NCI-H774 (cell line): ENCODE measurements around the gene PANX2.
"Not testable (repeated sequence)": the region's sequence is repeated elsewhere in the genome, so short reads cannot be mapped to it uniquely, and the experiment has no call there.

Experiments
- DNase-seq: peaks from one replicate; lab custom pipeline; 2025; lab: John Stamatoyannopoulos, UW

PANX2 gene

DNA sequence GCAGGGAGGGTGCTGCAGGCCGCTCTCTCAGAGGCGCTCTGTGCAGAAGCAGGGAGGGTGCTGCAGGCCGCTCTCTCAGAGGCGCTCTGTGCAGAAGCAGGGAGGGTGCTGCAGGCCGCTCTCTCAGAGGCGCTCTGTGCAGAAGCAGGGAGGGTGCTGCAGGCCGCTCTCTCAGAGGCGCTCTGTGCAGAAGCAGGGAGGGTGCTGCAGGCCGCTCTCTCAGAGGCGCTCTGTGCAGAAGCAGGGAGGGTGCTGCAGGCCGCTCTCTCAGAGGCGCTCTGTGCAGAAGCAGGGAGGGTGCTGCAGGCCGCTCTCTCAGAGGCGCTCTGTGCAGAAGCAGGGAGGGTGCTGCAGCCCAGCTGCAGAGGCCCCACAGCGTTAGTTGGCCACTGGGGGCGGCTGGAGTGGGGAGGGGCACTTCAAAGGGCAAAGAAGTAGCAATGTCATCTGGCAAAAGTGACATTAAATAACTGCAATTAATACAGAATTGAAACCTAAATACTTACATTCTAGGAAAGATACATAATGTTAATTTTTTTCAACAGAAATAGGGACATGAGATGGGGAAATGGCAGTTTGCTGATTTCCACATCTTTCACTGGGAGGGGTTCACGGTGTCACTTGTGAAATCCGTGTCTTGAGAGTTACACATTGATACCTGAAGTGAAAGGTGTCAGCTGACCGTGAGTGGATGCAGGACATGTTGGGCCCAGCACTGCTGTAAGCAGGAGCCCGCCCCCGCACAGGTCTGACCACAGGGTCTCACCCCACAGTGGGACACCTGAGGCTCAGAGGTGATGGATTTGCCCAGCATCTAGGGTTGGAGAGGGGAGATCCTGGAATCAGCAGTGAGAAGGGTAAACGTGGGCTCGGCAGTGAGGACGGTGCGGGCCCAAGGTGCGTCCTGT is 23.0 kb upstream of the PANX2 start:
- DNase-seq: not testable (repeated sequence)

DNA sequence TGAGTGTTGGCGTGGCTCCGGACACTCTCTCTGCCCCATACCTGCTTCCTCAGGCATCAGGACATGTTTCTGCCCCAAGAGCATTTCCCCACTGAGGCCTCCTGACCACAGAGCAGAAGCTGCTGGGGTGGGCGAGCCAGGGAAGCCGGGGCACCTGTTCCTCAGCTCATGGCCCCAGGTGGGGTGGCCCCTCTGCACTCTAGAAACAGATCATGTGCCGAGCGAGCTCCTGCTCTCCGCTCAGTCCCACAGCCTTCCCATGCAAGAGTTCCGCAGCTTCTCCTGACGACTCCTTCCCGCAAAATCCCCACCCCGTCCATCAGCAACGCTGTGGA is 22.4 kb upstream of the PANX2 start:
- DNase-seq: no peak

DNA sequence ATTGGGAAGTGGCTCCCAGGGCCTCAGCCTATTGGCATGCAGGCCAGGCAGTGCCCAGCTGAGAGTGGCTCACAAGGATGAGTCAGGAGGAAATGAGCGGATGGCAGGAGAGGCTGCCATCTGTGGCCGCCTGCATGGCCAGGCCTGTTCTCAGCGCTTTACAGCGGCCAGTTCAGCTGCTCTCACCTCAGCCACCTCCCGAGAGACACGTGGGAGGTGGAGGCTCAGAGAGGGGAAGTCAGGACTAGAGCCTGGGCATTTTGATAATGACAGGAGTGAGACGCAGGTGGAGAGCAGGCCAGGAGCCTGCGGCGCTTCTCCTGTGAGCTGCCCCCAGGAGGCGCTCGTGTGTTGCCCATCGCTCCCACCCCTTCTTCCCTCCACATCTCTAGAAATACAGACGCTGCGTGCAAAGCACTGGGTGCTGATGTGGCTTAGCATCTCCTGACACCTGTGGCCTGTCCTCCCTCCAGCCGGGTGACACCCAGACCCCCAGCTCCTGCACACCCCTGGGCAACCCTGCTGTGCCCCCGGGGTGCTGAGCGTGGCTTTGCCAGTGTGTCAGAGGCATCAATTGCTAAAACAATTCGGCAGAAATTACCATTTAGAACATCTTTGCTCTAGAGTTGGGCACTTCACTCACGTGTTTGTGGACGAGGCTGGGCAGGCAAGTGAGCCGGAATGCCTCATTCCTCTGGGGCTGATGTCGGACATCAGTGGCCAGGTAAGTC is 21.4 kb upstream of the PANX2 start:
- DNase-seq: no peak

DNA sequence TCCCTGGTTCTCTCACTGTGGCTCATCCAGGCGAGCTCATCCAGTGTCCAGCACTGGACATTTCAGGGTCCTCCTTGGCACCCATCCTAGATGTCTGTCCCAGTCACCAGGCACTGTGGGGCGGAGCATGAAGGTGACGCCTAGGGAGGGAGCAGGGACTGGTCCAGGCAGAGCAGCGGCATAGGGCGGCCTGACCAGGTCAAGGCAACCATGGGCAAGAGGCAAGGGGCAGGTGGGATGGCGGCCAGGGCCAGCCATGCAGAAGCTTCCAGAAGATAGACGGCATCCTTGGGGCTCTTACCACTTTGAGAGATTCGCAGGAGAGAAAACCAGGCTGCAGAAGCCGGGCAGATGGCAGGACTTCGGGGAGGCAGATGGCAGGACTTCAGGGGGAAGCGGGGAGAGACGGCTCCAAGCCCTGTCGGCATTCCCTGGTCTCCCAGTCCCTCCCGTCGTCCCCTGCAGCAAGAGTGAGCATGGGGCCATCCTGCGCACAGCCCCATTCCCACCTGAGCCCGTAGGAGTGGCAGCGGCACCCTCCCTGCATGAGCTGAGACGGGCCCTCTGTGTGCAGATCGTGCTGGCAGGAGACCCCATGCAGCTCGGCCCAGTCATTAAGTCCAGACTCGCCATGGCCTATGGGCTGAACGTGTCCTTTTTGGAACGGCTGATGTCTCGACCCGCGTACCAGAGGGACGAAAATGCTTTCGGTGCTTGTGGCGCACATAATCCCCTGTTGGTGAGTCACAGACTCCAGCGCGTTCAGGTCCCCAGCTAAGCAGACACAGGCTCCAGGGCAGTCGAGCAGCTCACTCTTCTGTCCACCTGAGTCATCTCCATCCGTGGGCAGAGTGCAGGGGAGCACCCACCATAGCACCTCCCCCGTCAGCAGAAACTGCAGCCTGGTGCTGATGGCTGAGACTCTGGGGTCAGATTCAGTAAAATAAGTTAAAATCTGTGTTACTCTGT is 20.1 kb upstream of the PANX2 start:
- no peak for DNase-seq

DNA sequence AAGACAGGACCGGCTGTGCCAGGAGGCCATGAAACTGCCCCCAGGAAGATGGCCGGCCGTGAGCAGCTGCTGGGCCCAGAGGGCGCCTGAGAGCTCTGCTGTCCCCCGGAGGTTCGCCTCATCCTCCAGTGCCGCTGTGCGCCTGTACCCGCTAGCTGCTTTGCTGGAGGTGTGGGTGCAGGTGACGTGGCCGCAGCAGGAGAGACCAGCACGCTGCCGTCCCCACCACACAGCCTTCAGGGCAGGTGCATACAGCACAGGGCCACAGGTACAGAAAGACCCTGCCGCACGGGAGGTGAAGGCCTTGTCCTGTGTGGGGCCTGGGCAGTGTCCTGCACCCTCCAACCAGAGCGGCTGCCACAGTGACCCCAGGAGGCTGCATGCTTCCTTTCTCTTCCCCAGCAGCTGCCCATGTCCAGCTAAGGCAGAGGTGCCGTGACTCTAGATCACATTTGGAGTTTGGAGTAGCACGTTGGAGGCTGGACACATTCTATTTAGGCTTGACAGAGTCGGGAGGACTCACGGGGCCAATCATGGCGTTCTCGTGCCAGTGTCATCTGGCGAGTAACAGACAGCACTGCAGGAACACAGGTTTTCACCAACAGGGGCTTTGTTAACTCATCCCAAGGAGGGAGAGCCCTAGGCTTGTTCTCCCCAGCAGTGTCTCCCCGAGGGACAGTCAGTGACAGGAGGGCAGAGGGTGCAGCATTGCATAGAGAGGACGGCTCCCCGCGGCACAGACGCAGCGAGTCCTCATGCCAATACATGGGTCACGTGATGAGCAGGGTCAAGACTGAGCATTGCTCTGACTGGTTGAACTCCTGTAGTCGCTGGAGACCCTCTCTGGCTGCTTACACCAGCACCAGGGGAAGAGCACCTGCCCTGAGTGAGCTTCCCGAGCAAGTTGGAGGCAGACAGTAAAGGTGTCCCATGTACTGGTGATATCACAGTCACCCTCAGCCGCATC is 18.7 kb upstream of the PANX2 start:
- no peak for DNase-seq

DNA sequence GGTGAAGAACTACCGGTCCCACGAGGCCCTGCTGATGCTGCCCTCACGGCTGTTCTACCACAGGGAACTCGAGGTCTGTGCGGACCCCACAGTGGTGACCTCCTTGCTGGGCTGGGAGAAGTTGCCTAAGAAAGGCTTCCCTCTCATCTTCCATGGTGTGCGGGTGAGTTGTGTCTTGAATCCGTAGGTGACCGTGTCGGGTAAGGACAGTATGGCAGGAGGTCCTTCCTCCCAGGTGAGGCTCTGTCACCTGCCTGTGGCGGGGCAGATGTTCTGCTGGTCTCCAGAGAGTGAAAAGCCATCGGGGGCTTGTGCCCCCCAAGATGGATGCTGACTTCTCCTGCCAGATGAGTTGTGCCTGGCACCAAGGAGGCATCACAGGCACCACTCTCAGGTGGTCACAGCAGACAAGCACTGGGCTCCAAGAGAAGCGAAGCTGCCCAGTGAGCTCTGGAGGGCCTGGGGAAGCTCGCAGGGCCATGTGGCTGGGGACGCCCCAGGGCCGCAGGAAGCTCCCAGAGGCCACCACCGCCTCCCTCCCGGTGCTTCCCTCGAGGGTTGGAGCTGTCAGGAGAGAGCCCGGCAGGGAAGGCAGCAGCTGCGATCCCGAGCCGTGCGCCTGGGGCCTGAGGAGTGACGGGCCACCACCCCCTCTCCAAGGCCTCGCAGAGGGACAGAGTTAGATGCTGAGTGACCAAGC is 17.3 kb upstream of the PANX2 start:
- DNase-seq: no peak

DNA sequence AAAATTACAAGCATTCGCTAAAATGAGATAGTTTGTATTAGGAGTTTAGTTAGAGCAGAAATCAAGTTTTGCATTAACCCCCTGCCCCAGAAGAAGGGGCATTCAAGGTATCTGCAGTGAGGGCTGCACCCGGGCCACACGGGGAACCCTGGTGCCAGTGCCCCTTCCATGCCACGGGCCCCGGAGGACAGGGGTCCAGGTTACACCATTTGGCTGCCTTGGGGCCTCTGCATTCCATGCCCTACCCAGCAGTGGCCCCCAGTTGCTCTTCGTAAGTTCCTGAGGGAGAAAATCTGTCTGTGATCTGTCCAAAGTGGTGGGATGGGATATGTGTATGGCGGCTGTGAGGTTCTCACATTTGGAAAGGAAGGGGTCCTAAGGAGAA is 16.8 kb upstream of the PANX2 start:
- no peak for DNase-seq

DNA sequence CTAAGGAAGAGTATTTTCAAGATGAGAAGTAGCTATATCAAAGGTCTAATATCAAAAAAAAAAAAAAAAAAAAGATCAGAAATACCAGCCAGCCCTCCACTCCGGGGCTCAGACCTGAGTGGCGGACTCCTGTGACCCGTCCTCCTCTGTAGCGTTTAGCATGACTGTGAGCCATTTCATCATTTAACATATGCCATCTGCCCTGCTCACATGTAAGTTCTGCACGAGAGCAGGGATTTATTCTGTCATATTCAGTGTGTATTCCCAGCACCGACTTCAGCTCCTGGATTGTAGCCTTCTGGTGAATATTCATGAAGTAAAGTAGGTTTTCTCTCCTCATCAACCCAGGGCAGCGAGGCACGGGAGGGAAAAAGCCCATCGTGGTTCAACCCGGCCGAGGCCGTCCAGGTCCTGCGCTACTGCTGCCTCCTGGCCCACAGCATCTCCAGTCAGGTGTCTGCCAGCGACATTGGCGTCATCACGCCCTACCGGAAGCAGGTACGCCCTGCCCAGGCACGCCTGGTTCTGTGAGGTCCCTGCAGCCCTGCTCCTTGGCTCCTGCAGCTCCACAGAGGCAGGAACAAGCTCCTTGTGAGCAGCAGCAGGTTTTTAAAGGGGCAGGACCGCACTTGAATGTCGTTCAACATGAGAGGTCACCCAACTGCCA is 12.7 kb upstream of the PANX2 start:
- DNase-seq: no peak

DNA sequence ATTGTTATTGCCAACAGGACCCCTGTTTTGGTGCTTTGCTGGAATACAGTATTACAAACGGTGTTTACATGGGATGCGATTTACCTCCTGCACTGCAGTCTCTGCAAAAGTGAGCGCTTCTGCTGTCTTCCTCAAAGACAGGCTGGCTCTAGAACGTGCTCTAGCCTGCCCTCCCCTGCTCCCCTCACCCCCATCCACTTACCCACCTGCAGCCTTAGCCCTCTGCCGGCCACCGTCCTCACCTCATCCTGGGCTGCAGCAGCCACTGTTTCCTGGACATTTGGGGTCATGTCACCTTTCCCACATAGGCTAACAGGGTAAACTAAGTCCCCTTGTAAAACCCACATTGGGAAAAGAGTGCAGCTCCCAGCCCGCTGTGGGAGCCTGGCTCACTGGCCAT is 9.6 kb upstream of the PANX2 start:
- DNase-seq: no peak

DNA sequence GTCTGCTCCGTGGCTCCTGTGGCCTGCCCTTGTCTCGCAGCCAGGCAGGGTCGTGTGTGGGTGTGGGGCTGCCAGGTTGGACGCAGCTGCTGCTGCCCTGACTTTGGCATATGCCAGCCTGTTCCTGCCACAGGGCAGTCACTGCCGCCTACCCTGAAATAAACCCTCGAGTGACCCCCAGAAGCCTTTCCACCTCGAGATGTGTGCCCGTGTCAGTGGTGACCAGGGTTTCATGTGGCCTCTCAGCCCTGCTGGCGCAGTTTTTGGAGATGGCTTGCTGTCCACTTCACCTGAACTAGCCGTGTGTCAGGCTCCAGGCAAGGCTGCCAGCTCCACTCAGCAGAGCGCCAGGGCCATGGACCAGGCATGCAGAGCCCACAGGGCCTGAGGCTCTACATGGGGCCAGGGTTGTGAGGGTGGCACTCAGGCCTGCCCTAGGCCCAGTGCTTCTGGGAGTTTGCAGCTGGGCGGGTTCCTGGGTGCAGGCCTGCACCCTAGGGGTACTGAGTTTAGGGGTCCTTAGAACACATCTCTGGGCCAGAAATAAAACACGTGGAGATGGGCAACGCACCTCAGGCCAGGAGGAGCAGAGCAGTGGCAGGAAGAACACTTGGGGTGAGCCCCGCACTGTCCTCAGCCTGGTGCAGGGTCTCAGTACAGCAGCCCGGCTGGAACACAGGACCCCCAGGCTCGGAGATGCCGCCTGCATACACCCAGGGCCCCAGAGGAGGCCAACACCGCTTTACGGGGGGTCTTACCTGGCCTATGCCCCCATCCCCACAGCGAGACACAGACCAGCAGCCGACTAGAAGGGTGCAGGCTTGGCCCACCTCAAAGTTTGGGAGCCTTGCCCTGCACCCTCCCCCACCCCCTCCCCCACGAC is 8.8 kb upstream of the PANX2 start:
- DNase-seq: no peak

DNA sequence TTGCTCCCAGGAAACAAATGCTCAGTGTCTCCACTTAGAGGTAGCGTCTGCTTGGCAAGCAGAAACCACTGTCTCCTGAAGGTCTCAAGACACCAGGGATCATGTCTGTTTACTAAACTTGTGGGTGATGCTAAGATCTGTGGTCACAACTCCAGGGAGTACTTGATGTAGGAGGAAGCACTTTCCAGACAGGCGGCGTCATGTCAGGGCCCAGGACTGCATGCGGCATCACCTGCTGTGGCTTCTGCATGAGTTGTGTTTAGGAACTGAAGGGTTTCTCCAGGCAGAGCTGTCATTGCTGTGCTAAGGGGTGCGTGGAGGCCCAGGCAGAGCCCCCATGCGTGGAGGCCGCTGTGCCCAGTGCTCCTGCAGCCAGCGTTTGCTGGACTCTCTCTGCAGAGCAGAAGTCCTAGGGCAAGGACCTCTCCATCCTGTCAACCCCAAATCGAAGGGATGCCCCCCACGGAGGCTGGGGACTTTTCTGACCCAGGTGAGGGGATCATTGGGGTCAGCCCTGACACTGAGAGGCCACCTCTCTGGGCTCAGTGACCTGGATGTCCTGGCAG is 8.1 kb upstream of the PANX2 start:
- DNase-seq: no peak

DNA sequence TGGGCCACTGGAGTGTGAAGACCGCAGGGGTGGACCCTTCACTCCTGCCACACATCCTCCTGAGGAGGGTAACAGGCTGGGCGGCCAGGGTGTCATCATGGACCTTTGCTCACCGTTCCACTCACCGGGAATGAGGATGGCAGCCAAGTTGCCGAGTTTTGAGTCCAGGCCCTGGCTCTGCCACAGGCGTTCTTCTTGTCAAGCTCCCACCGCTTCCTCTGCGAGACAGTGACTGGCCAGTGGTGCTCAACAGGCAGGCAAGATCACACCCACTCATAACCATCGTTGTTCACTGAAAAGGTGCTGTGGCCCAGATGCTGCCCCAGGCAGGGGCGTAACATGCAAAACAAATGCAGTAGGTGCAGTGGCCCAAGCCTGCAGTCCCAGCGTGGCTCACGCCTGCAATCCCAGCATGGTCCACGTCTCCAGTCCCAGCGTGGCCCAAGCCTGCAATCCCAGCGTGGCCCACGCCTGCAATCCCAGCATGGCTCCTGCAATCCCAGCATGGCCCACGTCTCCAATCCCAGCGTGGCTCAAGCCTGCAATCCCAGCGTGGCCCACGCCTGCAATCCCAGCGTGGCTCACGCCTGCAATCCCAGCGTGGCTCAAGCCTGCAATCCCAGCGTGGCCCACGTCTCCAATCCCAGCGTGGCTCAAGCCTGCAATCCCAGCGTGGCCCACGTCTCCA is 5.0 kb upstream of the PANX2 start:
- no peak for DNase-seq

DNA sequence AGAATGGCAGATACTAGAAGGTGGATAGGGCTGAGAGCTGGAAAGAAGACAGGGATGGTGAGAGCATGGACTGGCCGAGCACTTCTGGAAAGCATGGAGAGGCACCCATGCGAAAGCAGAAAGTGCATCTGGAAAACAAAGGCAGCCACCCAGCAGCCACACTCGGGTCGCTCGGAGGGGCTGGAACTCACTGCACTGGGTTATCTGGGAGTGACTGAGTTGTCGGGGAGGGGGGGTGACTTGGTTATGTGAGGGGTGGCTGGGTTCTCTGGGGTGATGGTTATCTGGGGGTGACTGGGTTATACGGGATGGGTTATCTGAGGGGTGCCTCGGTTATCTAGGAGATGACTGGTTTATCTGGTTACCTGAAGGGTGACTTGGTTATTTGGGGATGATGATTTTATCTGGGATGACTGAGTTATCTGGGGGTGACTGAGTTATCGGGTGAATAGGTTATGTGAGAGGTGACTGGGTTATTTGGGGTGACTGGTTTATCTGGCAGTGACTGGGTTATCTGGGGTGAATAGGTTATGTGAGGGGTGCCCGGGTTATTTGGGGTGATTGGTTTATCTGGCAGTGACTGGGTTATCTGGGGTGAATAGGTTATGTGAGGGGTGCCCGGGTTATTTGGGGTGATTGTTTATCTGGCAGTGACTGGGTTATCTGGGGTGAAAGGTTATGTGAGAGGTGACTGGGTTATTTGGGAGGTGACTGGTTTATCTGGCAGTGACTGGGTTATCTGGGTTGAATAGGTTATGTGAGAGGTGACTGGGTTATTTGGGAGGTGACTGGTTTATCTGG is 2.6 kb upstream of the PANX2 start:
- no peak for DNase-seq

DNA sequence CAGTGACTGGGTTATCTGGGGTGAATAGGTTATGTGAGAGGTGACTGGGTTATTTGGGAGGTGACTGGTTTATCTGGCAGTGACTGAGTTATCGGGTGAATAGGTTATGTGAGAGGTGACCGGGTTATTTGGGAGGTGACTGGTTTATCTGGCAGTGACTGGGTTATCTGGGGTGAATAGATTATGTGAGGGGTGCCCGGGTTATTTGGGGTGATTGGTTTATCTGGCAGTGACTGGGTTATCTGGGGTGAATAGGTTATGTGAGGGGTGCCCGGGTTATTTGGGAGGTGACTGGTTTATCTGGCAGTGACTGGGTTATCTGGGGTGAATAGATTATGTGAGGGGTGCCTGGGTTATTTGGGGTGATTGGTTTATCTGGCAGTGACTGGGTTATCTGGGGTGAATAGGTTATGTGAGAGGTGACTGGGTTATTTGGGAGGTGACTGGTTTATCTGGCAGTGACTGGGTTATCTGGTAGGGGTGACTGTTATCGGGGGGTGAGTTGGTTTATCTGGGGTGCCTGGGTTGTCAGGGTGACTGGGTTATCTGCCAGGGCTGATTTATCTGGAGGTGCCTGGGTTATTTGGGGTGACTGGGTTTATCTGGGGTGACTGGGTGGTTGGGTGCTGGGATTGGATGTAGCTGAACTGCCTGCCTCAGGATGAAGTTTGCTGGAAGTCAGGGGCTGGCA is 1.9 kb upstream of the PANX2 start:
- DNase-seq: not testable (repeated sequence)

DNA sequence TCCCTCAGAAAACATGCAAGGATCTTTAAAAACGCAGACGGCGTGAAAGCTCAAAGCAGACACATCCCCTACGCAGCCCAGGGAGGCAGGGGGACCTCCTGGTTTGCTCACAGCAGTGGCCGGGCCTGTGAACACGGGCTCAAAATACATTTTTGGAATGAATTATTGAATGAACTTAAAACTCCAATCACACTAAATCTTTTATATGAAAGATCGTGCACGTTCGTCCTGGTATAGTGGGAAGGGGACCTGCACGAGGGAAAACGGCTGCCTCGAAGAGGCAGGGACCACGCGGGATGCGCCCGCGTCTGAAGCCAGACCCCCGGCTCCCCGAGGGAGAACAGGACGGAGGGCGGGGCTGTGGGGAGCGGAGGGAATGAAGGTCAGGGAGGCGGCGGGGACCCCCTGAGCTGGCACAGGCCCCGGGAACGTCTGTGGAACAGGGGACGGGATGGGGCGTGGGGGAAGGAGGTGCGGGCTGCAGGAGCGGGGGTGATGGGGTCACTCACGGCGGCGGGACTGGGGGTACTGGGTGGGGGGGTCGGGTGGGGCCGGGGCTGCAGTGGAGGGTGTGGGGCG is 1.3 kb upstream of the PANX2 start:
- DNase-seq: no peak

DNA sequence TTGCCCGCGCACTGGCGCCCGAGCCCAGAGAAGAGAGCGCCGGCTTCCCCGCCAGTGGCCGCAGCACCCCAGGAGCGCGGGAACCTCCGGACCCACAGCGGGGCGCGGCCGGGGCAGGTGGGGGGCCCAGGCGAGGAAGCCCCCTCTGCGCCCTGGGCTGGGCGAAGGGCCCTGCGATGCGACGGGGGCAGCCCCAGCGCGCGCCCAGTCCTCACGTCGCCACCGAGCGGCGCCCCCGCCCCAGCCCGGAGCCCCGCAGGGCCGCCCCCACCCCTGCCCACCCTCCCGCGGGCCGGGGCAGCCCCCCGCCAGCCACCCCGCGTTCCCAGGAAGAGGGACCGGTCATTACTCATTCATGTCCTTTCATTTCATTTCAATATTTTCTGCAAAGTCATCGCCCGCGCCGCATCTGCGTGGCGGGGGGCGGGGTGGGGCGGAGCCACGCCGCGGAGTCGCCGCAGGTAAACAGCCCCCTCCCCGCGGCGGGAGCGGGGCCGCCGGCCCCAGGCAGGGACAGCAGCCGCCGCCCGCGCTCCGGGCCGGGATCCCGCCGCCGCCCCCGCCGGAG is 673 bp upstream of the PANX2 start:
- peak; percentile 31 for DNase-seq
